Cardiac muscle cell (in vitro differentiated cells and primary cell): ENCODE measurements around the gene RAPH1. TPM values are rescaled to one million over a fixed set of nuclear protein-coding genes. Genes with fewer than 3 reads are reported as not detected.

Source experiments
- DNase-seq, 2 donors: peaks; one replicate each; pipeline versions ENCODE4 v3.0.0 to v3.0.0-alpha.2; 2010 to 2017; ENCODE audit warnings: low read depth in 1 of 2, low spot score in 1 of 2
- H3K27ac ChIP-seq: fragments of 200-600 bp; sonication (generic); 2 replicates; pipeline ENCODE4 v1.5.1; 2016
- H3K27me3 ChIP-seq: fragments of 200-600 bp; sonication (generic); 2 replicates; pipeline ENCODE4 v1.6.0; 2016; ENCODE audit warnings: control low read depth
- H3K36me3 ChIP-seq: fragments of 200-600 bp; sonication (generic); 2 replicates; pipeline ENCODE4 v1.5.1; 2016; ENCODE audit warnings: control low read depth
- H3K4me1 ChIP-seq: fragments of 200-600 bp; sonication (generic); 2 replicates; pipeline ENCODE4 v1.8.1; 2017; ENCODE audit warnings: low read depth, mild to moderate bottlenecking, mixed run types
- H3K4me3 ChIP-seq: fragments of 200-600 bp; sonication (generic); 2 replicates; pipeline ENCODE4 v1.5.1; 2016; ENCODE audit warnings: mild to moderate bottlenecking
- H3K9me3 ChIP-seq: fragments of 200-600 bp; sonication (generic); 2 replicates; pipeline ENCODE4 v1.5.1; 2017; ENCODE audit warnings: low read depth, mild to moderate bottlenecking, control low read depth
- CTCF ChIP-seq: IDR thresholded peaks from 2 replicates; pipeline ENCODE4 v1.5.1; 2012; ENCODE audit warnings: low read depth, mild to moderate bottlenecking, low read length
- polyA plus RNA-seq: library from polyadenylated mRNA; unstranded; fragments of >200 nt; fragmentation: Nextera tagmentation; extraction: Ambion mirVana; gene quantifications from 2 replicates; pipeline ENCODE4 v1.2.1, GENCODE V29; 2016
- total RNA-seq: library from RNA; depleted of rRNA; stranded (reverse); fragments of >200 nt; gene quantifications from 2 replicates; pipeline ENCODE4 v1.2.3, GENCODE V29; 2016

The RAPH1 gene
- total and polyA plus RNA-seq, 2 experiments from 2014 or later: 3.4 to 36.5 TPM

DNA sequence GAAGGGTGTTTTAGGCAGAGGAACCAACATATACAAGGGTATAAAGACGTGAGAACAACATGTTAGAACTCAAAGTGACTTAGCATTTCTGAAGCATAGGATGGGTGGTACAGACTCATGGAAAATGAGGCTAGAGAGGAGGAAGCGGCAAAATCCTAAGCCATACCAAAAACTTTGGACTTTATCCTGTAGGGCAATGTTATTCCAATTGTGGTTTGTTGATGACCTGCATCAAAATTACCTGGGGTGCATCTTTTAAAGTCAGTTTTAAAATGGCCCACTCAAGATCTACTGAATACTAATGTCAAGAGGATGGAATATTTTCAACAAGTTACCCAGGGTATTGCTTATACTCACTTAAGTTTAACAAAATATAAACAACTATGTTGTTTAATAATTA, 34.8 kb downstream of the RAPH1 start:
- no peaks in the 10 kb centered on the region for H3K4me1 ChIP-seq
- H3K4me3 ChIP-seq: no peak overlapping the region
- H3K27me3 ChIP-seq: no peaks in the 10 kb centered on the region
- H3K27ac ChIP-seq: no peak overlapping the region
- no peak for DNase-seq
- no peak for TF ChIP-seq CTCF
- H3K9me3 ChIP-seq: no peaks in the 10 kb centered on the region
- no peaks in the 10 kb centered on the region for H3K36me3 ChIP-seq

- peak in 1 of 2 donors; percentile 84 for DNase-seq
- no peak for TF ChIP-seq CTCF
- H3K4me3 ChIP-seq: no peak overlapping the region
- H3K9me3 ChIP-seq: no peaks in the 10 kb centered on the region
- H3K4me1 ChIP-seq: no peaks in the 10 kb centered on the region
- no peaks in the 10 kb centered on the region for H3K27me3 ChIP-seq
- H3K27ac ChIP-seq: no peak overlapping the region
- no peaks in the 10 kb centered on the region for H3K36me3 ChIP-seq
These were observed 36.9 kb downstream of the RAPH1 start for GRCh38 chr2:203498161-203498560.

DNA sequence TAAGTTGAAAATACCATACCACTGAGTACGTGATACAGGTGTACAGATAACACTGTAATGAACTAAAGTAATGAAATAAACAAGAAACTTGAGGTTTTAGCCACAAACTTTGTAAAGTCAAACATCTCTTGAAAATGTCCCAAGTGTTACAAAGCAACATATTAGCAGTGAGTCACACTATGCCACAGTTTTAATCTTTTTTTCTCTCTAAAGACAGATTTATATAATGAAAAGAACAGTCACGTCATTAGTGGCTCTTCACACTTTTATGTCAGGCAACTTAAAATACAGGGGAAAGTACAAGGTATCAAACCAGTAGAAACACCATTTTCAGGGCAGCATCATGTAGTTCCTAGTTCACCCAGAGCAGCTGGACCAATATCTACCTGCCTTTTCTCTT, 42.1 kb downstream of the RAPH1 start:
- Histone ChIP-seq H3K9me3 (no peaks in the 10 kb centered on the region), H3K27me3 (no peaks in the 10 kb centered on the region), H3K36me3 (peaks cover 4% of the 10 kb centered on the region), H3K27ac (no peak overlapping the region), H3K4me1 (no peaks in the 10 kb centered on the region), H3K4me3 (no peak overlapping the region)
- DNase-seq: peak in 1 of 2 donors; percentile 19
- TF ChIP-seq CTCF: no peak

DNA sequence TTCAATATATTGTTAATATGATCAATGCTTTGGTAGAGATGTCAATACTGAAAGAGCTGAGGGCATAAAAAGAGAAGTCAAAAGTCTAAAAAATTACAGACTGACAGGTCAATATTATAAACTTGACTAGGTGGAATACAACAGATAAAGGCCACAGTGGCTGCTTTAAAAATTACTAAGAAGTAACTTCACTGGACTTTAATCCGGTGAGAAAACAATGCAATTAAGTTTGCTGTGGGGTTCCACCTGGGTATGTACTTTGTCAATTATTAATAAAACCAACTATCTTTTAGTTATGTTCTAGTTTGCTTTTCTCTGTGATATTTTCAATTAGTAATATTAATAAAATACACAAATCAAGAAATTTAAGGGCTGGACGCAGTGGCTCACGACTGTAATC, 44.7 kb downstream of the RAPH1 start:
- H3K36me3 ChIP-seq: peaks cover 4% of the 10 kb centered on the region
- H3K4me3 ChIP-seq: no peak overlapping the region
- no peaks in the 10 kb centered on the region for H3K9me3 ChIP-seq
- H3K27ac ChIP-seq: no peak overlapping the region
- H3K4me1 ChIP-seq: no peaks in the 10 kb centered on the region
- TF ChIP-seq CTCF: no peak
- H3K27me3 ChIP-seq: no peaks in the 10 kb centered on the region
- no peak for DNase-seq

DNA sequence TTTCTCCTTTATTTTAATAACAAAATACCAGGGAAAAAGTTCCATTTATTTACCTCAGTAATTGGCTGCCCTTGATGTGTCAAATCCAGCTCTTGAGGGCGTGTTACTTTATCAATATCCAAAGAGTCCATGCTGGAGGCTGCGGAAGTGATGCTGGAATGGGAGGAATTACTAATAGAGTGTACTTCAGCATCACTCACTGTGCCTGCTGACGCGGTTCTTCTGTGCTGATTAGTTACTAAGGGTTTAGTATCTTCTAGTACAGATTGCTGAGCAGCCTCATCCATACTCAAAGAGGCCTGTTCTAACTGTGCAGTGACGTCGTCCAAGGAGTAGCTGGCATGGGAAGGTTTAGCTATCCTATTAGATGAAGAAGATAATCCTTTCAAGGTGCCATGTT, 45.6 kb downstream of the RAPH1 start:
- Histone ChIP-seq H3K4me1 (no peaks in the 10 kb centered on the region), H3K27ac (no peak overlapping the region), H3K27me3 (no peaks in the 10 kb centered on the region), H3K9me3 (no peaks in the 10 kb centered on the region), H3K36me3 (peaks cover 4% of the 10 kb centered on the region), H3K4me3 (no peak overlapping the region)
- DNase-seq: no peak
- TF ChIP-seq CTCF: no peak
